ENCODE measurements around the gene TRIP4.
"Not testable (repeated sequence)": the region's sequence is repeated elsewhere in the genome, so short reads cannot be mapped to it uniquely, and the experiment has no call there.

TRIP4 gene

GRCh38 chr15:64381000-64381751 lies 6.5 kb upstream of the TRIP4 start, which contains the start of gene PCLAF:
PCLAF (minus strand) TSS chr15:64381441; CDS start chr15:64381371, 70 bp downstream.
- DNase-seq (ENCODE audit: low spot score): peak; percentile 96

- DNase-seq (ENCODE audit: low spot score): no peak
Measured at GRCh38 chr15:64383760-64384159, 3.9 kb upstream of the TRIP4 start.

GRCh38 chr15:64386291-64386690 lies 1.3 kb upstream of the TRIP4 start:
- no peak for DNase-seq (ENCODE audit: low spot score)

- no peak for DNase-seq (ENCODE audit: low spot score)
Measured at GRCh38 chr15:64389036-64389435, 1.4 kb downstream of the TRIP4 start.

GRCh38 chr15:64392471-64392870 lies 4.8 kb downstream of the TRIP4 start:
- DNase-seq (ENCODE audit: low spot score): not testable (repeated sequence)

GRCh38 chr15:64396789-64397188 lies 9.2 kb downstream of the TRIP4 start:
- no peak for DNase-seq (ENCODE audit: low spot score)

- no peak for DNase-seq (ENCODE audit: low spot score)
Measured at GRCh38 chr15:64398575-64398974, 10.9 kb downstream of the TRIP4 start.

GRCh38 chr15:64400583-64400982 lies 12.9 kb downstream of the TRIP4 start:
- DNase-seq (ENCODE audit: low spot score): no peak

GRCh38 chr15:64412216-64412615 lies 24.6 kb downstream of the TRIP4 start:
- no peak for DNase-seq (ENCODE audit: low spot score)

- DNase-seq (ENCODE audit: low spot score): no peak
Measured at GRCh38 chr15:64422697-64423096, 35.1 kb downstream of the TRIP4 start.

GRCh38 chr15:64423970-64424369 lies 36.3 kb downstream of the TRIP4 start:
- no peak for DNase-seq (ENCODE audit: low spot score)

- no peak for DNase-seq (ENCODE audit: low spot score)
Measured at GRCh38 chr15:64425221-64425620, 37.6 kb downstream of the TRIP4 start.

- no peak for DNase-seq (ENCODE audit: low spot score)
Measured at GRCh38 chr15:64426845-64427465, 39.3 kb downstream of the TRIP4 start.

GRCh38 chr15:64429448-64429847 lies 41.8 kb downstream of the TRIP4 start:
- no peak for DNase-seq (ENCODE audit: low spot score)

GRCh38 chr15:64430000-64430735 lies 42.5 kb downstream of the TRIP4 start:
- no peak for DNase-seq (ENCODE audit: low spot score)

- DNase-seq (ENCODE audit: low spot score): no peak
Measured at GRCh38 chr15:64437982-64438381, 50.3 kb downstream of the TRIP4 start.

GRCh38 chr15:64438653-64439447 lies 51.2 kb downstream of the TRIP4 start:
- DNase-seq (ENCODE audit: low spot score): no peak

- no peak for DNase-seq (ENCODE audit: low spot score)
Measured at GRCh38 chr15:64441852-64442251, 54.2 kb downstream of the TRIP4 start.

GRCh38 chr15:64443016-64443415 lies 55.4 kb downstream of the TRIP4 start:
- DNase-seq (ENCODE audit: low spot score): no peak

GRCh38 chr15:64443747-64444621 lies 56.3 kb downstream of the TRIP4 start:
- no peak for DNase-seq (ENCODE audit: low spot score)

GRCh38 chr15:64444836-64445235 lies 57.2 kb downstream of the TRIP4 start:
- DNase-seq (ENCODE audit: low spot score): no peak
